Lower lobe of right lung (tissue), 2 donors: Measurements from ENCODE around the gene CATSPER3. TPM values are rescaled to one million over a fixed set of nuclear protein-coding genes. Genes with fewer than 3 reads are reported as not detected.

ENCODE experiments used
- ATAC-seq, 2 donors: fragments of 200-7000 bp; cut with Tn5 transposase; one replicate each; pipeline ENCODE4 v1.9.1; 2020 to 2022; ENCODE audit warnings: mild to moderate bottlenecking in 2 of 2, moderate library complexity in 2 of 2
- DNase-seq: peaks from one replicate; pipeline ENCODE4 v3.0.0-alpha.2; 2020
- H3K27ac ChIP-seq: fragments of 200-600 bp; one replicate; pipeline ENCODE4 v1.8.0; 2022
- H3K27me3 ChIP-seq: fragments of 200-600 bp; one replicate; pipeline ENCODE4 v1.8.0; 2022; ENCODE audit warnings: low read depth
- H3K36me3 ChIP-seq: fragments of 200-600 bp; one replicate; pipeline ENCODE4 v1.8.0; 2022; ENCODE audit warnings: mild to moderate bottlenecking
- H3K4me1 ChIP-seq: fragments of 200-600 bp; one replicate; pipeline ENCODE4 v1.8.0; 2022
- H3K4me3 ChIP-seq: fragments of 200-600 bp; one replicate; pipeline ENCODE4 v1.8.0; 2022; ENCODE audit warnings: mild to moderate bottlenecking
- H3K9me3 ChIP-seq: fragments of 200-600 bp; one replicate; pipeline ENCODE4 v1.8.0; 2022
- CTCF ChIP-seq: fragments of 200-600 bp; IDR thresholded peaks from one replicate; pipeline ENCODE4 v1.8.0; 2022; ENCODE audit warnings: antibody characterized with exemption, mild to moderate bottlenecking
- intact Hi-C: fragments of 100-400 bp; cut with DNase I; formaldehyde crosslinking; loops from one replicate; pipeline ENCODE4 v1.11.0; 2022
- total RNA-seq: library from RNA; stranded (reverse); fragmentation: NEBNext Ultra II Directional; extraction: Animal tissue kit (Norgen Biotek cat#: 25700); gene quantifications from one replicate; pipeline ENCODE4 v1.2.1, GENCODE V29; 2021
- donor health status: DM: no; HTN: yes; CAD: no; lungs with severe emphysema.

Gene CATSPER3
- total RNA-seq, 1 donor from 2014 or later = 0.68 TPM

DNA sequence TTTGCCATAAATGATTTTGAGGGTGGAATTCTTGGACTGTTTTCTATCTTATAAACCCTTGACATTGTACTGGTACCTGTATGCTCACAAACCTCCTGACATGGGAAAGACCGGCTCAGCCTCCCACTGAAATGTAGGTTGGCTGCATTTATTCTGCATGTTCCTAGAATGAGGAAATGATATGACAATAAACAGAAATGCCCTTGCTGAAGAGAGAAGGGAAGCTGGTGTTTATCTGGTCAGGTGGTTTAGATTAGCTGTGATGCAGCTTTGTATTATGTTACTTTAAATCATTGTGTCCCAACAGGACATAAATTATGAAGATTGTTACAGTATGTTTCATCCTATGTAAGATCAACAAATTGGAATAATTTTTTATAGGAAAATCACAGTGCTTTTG lies 23.1 kb upstream of the CATSPER3 start:
- intact Hi-C loops = no loop called here
- Histone ChIP-seq H3K36me3 (no peaks in the 10 kb centered on the region), H3K27me3 (no peaks in the 10 kb centered on the region), H3K9me3 (no peaks in the 10 kb centered on the region), H3K4me3 (no peak overlapping the region), H3K27ac (no peak overlapping the region), H3K4me1 (no peaks in the 10 kb centered on the region)
- ATAC-seq = no peak
- no peak for DNase-seq
- no peak for TF ChIP-seq CTCF

DNA sequence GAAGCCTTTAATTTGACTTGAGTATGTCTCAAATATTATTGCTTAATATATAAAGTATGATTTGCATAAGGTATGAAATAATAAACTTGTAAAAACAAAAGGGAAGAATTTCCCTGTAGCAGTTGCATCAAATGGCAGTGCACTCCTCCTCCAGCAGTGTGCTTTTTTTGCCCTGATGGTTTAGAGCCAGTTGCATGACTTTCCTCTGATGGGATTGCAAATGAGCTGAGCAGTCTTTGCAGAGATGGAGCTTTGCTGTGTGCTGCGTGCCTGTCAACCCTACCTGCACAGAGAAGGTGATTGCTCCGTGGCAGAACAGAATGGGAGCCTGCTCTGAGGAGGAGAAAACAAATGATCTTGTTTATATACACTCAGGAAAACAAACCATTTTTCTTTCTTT lies 22.7 kb upstream of the CATSPER3 start:
- H3K4me3 ChIP-seq = no peak overlapping the region
- no peaks in the 10 kb centered on the region for H3K27me3 ChIP-seq
- H3K27ac ChIP-seq = no peak overlapping the region
- H3K9me3 ChIP-seq = no peaks in the 10 kb centered on the region
- no peaks in the 10 kb centered on the region for H3K36me3 ChIP-seq
- DNase-seq (no peak), ATAC-seq (no peak)
- no peak for TF ChIP-seq CTCF
- intact Hi-C loops = no loop called here
- no peaks in the 10 kb centered on the region for H3K4me1 ChIP-seq

- no peak overlapping the region for H3K27ac ChIP-seq
- intact Hi-C loops = no loop called here
- DNase-seq = no peak
- TF ChIP-seq CTCF = no peak
- no peak overlapping the region for H3K4me3 ChIP-seq
- H3K27me3 ChIP-seq = no peaks in the 10 kb centered on the region
- ATAC-seq = no peak
- no peaks in the 10 kb centered on the region for H3K4me1 ChIP-seq
- no peaks in the 10 kb centered on the region for H3K36me3 ChIP-seq
- peaks cover 3% of the 10 kb centered on the region for H3K9me3 ChIP-seq
These were observed 18.8 kb upstream of the CATSPER3 start for GRCh38 chr5:134948911-134949310.

DNA sequence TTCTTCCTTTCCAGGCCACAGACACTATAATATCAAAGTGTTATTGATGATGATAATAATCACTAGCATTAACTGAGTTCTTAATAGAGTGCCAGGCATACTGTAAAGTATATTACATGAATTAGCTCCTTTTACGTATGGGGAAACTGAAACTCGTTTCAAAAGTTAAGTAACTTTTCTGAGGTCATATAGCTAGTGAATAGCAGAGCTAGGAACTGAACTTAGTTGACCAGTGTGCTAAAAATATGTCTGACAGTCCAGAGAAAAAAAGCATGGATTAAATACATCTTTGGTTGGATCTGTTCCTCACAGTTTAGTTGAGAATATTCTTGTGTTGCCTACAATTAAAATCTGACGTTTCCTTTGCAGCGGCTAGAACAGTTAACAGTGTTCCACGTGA lies 18.4 kb upstream of the CATSPER3 start:
- TF ChIP-seq CTCF = no peak
- no peaks in the 10 kb centered on the region for H3K4me1 ChIP-seq
- peaks cover 7% of the 10 kb centered on the region for H3K9me3 ChIP-seq
- ATAC-seq (no peak), DNase-seq (no peak)
- H3K27ac ChIP-seq = no peak overlapping the region
- H3K4me3 ChIP-seq = no peak overlapping the region
- no peaks in the 10 kb centered on the region for H3K36me3 ChIP-seq
- intact Hi-C loops = no loop called here
- no peaks in the 10 kb centered on the region for H3K27me3 ChIP-seq

DNA sequence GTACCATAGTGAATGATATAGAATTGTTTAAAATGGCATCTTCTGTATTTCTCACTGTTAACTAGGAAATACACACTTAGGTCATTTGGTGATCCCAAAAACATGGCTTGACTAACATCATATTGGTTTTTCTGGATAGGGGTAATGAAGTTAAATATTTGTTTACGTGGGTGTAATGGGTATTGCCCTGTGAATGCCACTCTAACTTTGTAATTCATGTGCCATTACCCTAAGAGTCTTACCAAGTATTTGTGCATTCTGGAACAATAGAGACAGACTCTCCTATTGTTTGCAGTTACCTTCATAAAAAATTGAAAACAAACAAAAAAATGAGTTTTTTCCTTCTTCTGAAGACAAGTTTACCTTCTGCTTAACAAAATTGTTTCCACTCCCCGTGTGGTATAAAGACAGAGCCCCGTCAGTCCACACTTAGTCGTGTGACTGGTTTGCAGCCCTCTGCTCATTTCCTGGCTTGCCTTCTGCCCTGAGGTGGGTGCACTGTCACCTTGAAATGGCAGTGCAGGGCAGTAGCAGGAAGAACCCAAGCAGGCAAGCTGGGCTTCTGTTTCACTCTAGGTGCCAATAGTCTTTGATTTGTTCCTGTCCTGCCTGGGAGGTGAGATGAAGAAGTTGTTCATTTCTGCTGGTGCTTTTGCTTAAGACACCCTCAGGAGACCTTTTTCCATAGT lies 9.6 kb upstream of the CATSPER3 start:
- intact Hi-C loops = no loop called here

More for the DNA sequence above, 9.6 kb upstream of the CATSPER3 start:
- no peaks in the 10 kb centered on the region for H3K4me1 ChIP-seq
- peaks cover 14% of the 10 kb centered on the region for H3K9me3 ChIP-seq
- TF ChIP-seq CTCF = no peak
- ATAC-seq (no peak), DNase-seq (no peak)
- H3K4me3 ChIP-seq = no peak overlapping the region
- peaks cover 23% of the 10 kb centered on the region for H3K36me3 ChIP-seq
- H3K27ac ChIP-seq = no peak overlapping the region
- no peaks in the 10 kb centered on the region for H3K27me3 ChIP-seq
